ENCODE measurements around the gene NOTUM. TPM values are rescaled to one million over a fixed set of nuclear protein-coding genes. Genes with fewer than 3 reads are reported as not detected.

The NOTUM gene
- polyA plus RNA-seq, 2 of the 4 experiments (the other 2 are of a cell fraction): 0.06 to 0.92 TPM

GRCh38 chr17:81959362-81960129 is 1.4 kb downstream of the NOTUM start:
- POLR2A ChIA-PET: interaction anchor here (0.7 to 2.2 kb wide), 7 partner anchors 17 to 78 kb away, joined by 3 to 8 read pairs (median 3); partner anchors contain the start of genes ASPSCR1, CENPX, DCXR and LRRC45
- CTCF ChIA-PET: interaction anchor here (0.6 to 10.9 kb wide), 57 partner anchors 9 to 600 kb away, joined by 3 to 794 read pairs (median 5); partner anchors contain the start of genes ASPSCR1, CENPX, DCXR and DUS1L
- Histone ChIP-seq H3K27ac (peak overlapping the region; percentile 60 to 89), H3K4me1 (peaks cover 19% of the 10 kb centered on the region; the same call in 1 of the 3 replicates), H3K4me2 (peak overlapping the region; percentile 94), H3K4me3 (peak overlapping the region; percentile 52), H3K9me3 (no peaks in the 10 kb centered on the region; the same call in 2 of the 3 replicates)
- peak; percentile 55 to 65 for DNase-seq (ENCODE audit: low read depth in 1 of 2, low spot score in 1 of 2)
- 14% methylated on average over 59 of the region's 112 CpGs for WGBS (ENCODE audit: missing lambda C conversion rate)
- ATAC-seq: peak; percentile 54 to 77
- no peak for FAIRE-seq
- TF ChIP-seq, protein P1, sequence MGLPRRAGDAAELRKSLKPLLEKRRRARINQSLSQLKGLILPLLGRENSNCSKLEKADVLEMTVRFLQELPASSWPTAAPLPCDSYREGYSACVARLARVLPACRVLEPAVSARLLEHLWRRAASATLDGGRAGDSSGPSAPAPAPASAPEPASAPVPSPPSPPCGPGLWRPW (IDR thresholded peaks at IDR 0.05): no peak
- no peak for TF ChIP-seq HMGXB4 (CRISPR knock-in tag; IDR thresholded peaks at IDR 0.05; ENCODE audit: borderline replicate concordance)
- no peak for TF ChIP-seq JUNB (IDR thresholded peaks at IDR 0.05)
- TF ChIP-seq MYC (IDR thresholded peaks at IDR 0.05; ENCODE audit: borderline replicate concordance, low read length): no peak
- TF ChIP-seq FOSL2 (IDR thresholded peaks at IDR 0.05): no peak
- no peak for TF ChIP-seq FOSL2 (CRISPR knock-in tag; IDR thresholded peaks at IDR 0.05)
- TF ChIP-seq ZSCAN20 (CRISPR knock-in tag; IDR thresholded peaks at IDR 0.05): no peak
- TF ChIP-seq ATOH8 (CRISPR knock-in tag; IDR thresholded peaks at IDR 0.05; ENCODE audit: low read depth): no peak
- TF ChIP-seq JUN (IDR thresholded peaks at IDR 0.05): 0 out of 5 replicates have a peak, but pooled peaks of 1 of the 2 experiments have one; percentile 47
- no peak for TF ChIP-seq CHD4 (IDR thresholded peaks at IDR 0.05; ENCODE audit: borderline replicate concordance)
- no peak for TF ChIP-seq CBX2 (IDR thresholded peaks at IDR 0.05; ENCODE audit: borderline replicate concordance, low read depth)
- TF ChIP-seq RARB (CRISPR knock-in tag; IDR thresholded peaks at IDR 0.05): no peak
- peak; percentile 85 to 100 for TF ChIP-seq RAD21 (conservative IDR thresholded peaks at IDR 0.05 in 1 of 2, IDR thresholded peaks at IDR 0.05 in 1 of 2)
- peak; percentile 6; the same call in 1 of the 2 replicates for TF ChIP-seq PHF8 (IDR thresholded peaks at IDR 0.05; ENCODE audit: borderline replicate concordance, low read depth)
- no peak for TF ChIP-seq HOXA7 (CRISPR knock-in tag; IDR thresholded peaks at IDR 0.05)
- no peak for TF ChIP-seq EHMT2 (IDR thresholded peaks at IDR 0.05; ENCODE audit: low read depth)
- no peak for TF ChIP-seq GATA3 (IDR thresholded peaks at IDR 0.05; ENCODE audit: borderline replicate concordance)
- TF ChIP-seq HDAC2 (IDR thresholded peaks at IDR 0.05): no peak
- peak; percentile 100 for TF ChIP-seq SMC3 (IDR thresholded peaks at IDR 0.05)
- no peak for TF ChIP-seq ESRRA (IDR thresholded peaks at IDR 0.05; ENCODE audit: borderline replicate concordance, low read length)
- no peak for TF ChIP-seq NR3C1 (IDR thresholded peaks at IDR 0.05)
- no peak for TF ChIP-seq FOXS1 (CRISPR knock-in tag; IDR thresholded peaks at IDR 0.05)
- TF ChIP-seq MAZ (IDR thresholded peaks at IDR 0.05; ENCODE audit: borderline replicate concordance, low read depth, low read length): no peak
- TF ChIP-seq, protein P2, sequence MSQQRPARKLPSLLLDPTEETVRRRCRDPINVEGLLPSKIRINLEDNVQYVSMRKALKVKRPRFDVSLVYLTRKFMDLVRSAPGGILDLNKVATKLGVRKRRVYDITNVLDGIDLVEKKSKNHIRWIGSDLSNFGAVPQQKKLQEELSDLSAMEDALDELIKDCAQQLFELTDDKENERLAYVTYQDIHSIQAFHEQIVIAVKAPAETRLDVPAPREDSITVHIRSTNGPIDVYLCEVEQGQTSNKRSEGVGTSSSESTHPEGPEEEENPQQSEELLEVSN (IDR thresholded peaks at IDR 0.05; ENCODE audit: borderline replicate concordance, low read depth): peak; percentile 55; the same call in 1 of the 2 replicates
- TF ChIP-seq POLR2AphosphoS2 (conservative IDR thresholded peaks at IDR 0.05; ENCODE audit: low read length): no peak
- TF ChIP-seq, protein P3, sequence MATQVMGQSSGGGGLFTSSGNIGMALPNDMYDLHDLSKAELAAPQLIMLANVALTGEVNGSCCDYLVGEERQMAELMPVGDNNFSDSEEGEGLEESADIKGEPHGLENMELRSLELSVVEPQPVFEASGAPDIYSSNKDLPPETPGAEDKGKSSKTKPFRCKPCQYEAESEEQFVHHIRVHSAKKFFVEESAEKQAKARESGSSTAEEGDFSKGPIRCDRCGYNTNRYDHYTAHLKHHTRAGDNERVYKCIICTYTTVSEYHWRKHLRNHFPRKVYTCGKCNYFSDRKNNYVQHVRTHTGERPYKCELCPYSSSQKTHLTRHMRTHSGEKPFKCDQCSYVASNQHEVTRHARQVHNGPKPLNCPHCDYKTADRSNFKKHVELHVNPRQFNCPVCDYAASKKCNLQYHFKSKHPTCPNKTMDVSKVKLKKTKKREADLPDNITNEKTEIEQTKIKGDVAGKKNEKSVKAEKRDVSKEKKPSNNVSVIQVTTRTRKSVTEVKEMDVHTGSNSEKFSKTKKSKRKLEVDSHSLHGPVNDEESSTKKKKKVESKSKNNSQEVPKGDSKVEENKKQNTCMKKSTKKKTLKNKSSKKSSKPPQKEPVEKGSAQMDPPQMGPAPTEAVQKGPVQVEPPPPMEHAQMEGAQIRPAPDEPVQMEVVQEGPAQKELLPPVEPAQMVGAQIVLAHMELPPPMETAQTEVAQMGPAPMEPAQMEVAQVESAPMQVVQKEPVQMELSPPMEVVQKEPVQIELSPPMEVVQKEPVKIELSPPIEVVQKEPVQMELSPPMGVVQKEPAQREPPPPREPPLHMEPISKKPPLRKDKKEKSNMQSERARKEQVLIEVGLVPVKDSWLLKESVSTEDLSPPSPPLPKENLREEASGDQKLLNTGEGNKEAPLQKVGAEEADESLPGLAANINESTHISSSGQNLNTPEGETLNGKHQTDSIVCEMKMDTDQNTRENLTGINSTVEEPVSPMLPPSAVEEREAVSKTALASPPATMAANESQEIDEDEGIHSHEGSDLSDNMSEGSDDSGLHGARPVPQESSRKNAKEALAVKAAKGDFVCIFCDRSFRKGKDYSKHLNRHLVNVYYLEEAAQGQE (IDR thresholded peaks at IDR 0.05): no peak
- TF ChIP-seq ELK1 (IDR thresholded peaks at IDR 0.05; ENCODE audit: low read depth, low read length): no peak
- TF ChIP-seq, protein P4, sequence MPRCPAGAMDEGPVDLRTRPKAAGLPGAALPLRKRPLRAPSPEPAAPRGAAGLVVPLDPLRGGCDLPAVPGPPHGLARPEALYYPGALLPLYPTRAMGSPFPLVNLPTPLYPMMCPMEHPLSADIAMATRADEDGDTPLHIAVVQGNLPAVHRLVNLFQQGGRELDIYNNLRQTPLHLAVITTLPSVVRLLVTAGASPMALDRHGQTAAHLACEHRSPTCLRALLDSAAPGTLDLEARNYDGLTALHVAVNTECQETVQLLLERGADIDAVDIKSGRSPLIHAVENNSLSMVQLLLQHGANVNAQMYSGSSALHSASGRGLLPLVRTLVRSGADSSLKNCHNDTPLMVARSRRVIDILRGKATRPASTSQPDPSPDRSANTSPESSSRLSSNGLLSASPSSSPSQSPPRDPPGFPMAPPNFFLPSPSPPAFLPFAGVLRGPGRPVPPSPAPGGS (IDR thresholded peaks at IDR 0.05): no peak
- no peak for TF ChIP-seq RNF2 (IDR thresholded peaks at IDR 0.05; ENCODE audit: borderline replicate concordance, low read depth)
